ENCODE data around the gene PPP6R2. TPM values are rescaled to one million over a fixed set of nuclear protein-coding genes. Genes with fewer than 3 reads are reported as not detected.

Gene PPP6R2
- total and polyA plus RNA-seq, 2 of the 4 experiments (the other 2 are of a cell fraction), result 49.2 to 51.6 TPM

DNA sequence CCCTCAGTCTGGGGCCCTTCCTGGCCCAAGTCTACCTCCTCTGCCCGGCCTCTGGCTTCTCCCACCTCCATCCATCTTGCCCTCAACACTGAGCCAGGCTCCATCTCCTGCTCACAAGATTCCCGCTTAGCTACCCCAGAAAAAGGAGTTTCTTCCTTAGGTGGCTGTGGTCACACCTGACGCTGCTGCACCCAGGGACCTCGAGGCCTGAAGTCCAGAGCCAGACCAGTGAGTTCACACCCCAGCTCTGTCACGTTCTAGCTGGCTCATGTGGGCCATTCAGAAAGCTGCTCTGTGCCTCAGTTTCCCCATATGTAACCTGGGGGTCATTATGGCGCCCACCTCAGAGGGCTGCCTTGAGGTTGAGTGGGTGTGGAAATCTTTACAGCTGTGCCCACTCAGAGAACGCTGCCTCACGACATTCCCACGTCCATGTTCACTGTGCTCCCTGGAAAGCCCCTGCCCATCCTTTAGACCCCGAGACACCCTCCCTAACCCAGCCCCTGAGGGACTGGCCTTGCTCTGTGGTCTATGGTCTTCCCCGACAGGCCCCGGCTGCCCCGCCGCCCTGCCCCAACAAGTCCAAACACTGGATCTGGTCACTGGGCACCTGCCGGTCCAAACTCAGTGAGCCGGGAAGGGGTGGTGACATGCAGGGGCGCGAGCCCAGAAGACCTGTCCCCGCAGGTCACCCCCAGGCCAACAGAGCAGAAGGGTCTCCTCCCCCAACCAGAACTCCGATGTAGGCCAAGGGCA, 45.4 kb upstream of the PPP6R2 start:
- DNase-seq, result no peak
- H3K4ac ChIP-seq (ENCODE audit: low read depth, low read length), result no peak overlapping the region; the same call in 1 of the 2 replicates
- H3K56ac ChIP-seq (ENCODE audit: extremely low read depth, insufficient read depth, low read length), result no peak overlapping the region
- in situ Hi-C loops (cut with MboI; ENCODE audit: low sequenced_read_pairs) (no loop called here), intact Hi-C loops (cut with micrococcal nuclease) (no loop called here), dilution Hi-C loops (cut with HindIII; ENCODE audit: low sequenced_read_pairs, unreplicated experiment) (no loop called here)
- peak overlapping the region; percentile 4; the same call in 1 of the 2 replicates for H2AK5ac ChIP-seq (ENCODE audit: low read depth, low read length)
- no peak overlapping the region for H2BK20ac ChIP-seq (ENCODE audit: low read depth, low read length)
- H2BK120ac ChIP-seq (ENCODE audit: low read depth, low read length), result no peak overlapping the region
- H3K4me1 ChIP-seq (ENCODE audit: control insufficient read depth, insufficient read depth, low read length), result peaks cover 63% of the 10 kb centered on the region
- H2AK9ac ChIP-seq (replicated peaks; ENCODE audit: low read depth, low read length, poor library complexity), result peak overlapping the region; percentile 42
- CTCF ChIA-PET, result no interaction called here
- POLR2A ChIA-PET (ENCODE audit: unreplicated experiment), result no interaction called here
- no peak overlapping the region for H2BK15ac ChIP-seq (ENCODE audit: low read depth, low read length)
- H3K14ac ChIP-seq (replicated peaks; ENCODE audit: low read depth, low read length), result no peak overlapping the region
- H3K36me3 ChIP-seq (ENCODE audit: control insufficient read depth, insufficient read depth, low read length), result peaks cover 10% of the 10 kb centered on the region
- no peak overlapping the region for H4K8ac ChIP-seq (ENCODE audit: low read depth in 2 of 2, low read length in 2 of 2)
- no peak overlapping the region for H3K4me3 ChIP-seq (ENCODE audit: insufficient read depth, low read depth, low read length)
- TF ChIP-seq CTCF (conservative IDR thresholded peaks at IDR 0.05; ENCODE audit: low read depth, low read length), result no peak
- no peak for TF ChIP-seq MAZ (IDR thresholded peaks at IDR 0.05; ENCODE audit: borderline replicate concordance, low read depth, low read length)
- no peak for TF ChIP-seq NFE2L2 (IDR thresholded peaks at IDR 0.05; ENCODE audit: low read depth, low read length)
- TF ChIP-seq FOS (IDR thresholded peaks at IDR 0.05; ENCODE audit: low read depth, low read length), result no peak
- no peak for TF ChIP-seq CEBPB (IDR thresholded peaks at IDR 0.05; ENCODE audit: low read depth, low read length)
- TF ChIP-seq CHD1 (IDR thresholded peaks at IDR 0.05; ENCODE audit: low read depth, low read length), result no peak
- no TSS peak for BruUV-seq (replicated peaks)
- H3K9ac ChIP-seq (ENCODE audit: low read depth, low read length), result no peak overlapping the region
- H4K5ac ChIP-seq (ENCODE audit: low read depth, low read length), result no peak overlapping the region
- no peak for ATAC-seq (ENCODE audit: low read depth)
- no peak overlapping the region for H2AFZ ChIP-seq (replicated peaks; ENCODE audit: low read length, poor library complexity)
- no peak overlapping the region for H3K18ac ChIP-seq (ENCODE audit: low read depth, low read length)
- no peak overlapping the region for H3K4me2 ChIP-seq (ENCODE audit: low read depth, low read length)
- no peak overlapping the region for H4K91ac ChIP-seq (ENCODE audit: insufficient read depth, low read depth, low read length)
- peaks cover 7% of the 10 kb centered on the region for H3K9me1 ChIP-seq (ENCODE audit: insufficient read depth, low read length)
- peaks cover 86% of the 10 kb centered on the region for H4K20me1 ChIP-seq (ENCODE audit: insufficient read depth, low read length)
- no peak overlapping the region for H3K23ac ChIP-seq (ENCODE audit: low read depth, low read length)
- H2BK5ac ChIP-seq (ENCODE audit: low read depth, low read length, poor library complexity, severe bottlenecking), result no peak overlapping the region
- H3K79me1 ChIP-seq (ENCODE audit: low read depth in 1 of 2, low read length in 2 of 2), result peaks cover 8 to 51% of the 10 kb centered on the region in 2 experiments; a peak in 3 of 4 replicates
- H3K27ac ChIP-seq (ENCODE audit: insufficient read depth, low read length), result no peak overlapping the region
- WGBS, 2 experiments (ENCODE audit: extremely low coverage in 2 of 2, insufficient read length in 1 of 2), result 94% methylated on average over 6 of the region's 20 CpGs; no CpG with 5 or more reads in 1 of the 2 experiments
- H3K27me3 ChIP-seq (ENCODE audit: control insufficient read depth, insufficient read depth, low read length), result no peaks in the 10 kb centered on the region
- H3K9me3 ChIP-seq (ENCODE audit: control insufficient read depth, insufficient read depth, low read length), result no peaks in the 10 kb centered on the region
